GM20000 (cell line): ENCODE measurements around the gene AUP1.
A peak's percentile ranks its signal among the peaks of the same experiment; 100 is the strongest.

Experiments
- DNase-seq: peaks from one replicate; pipeline ENCODE4 v3.0.0; 2012; ENCODE audit warnings: low spot score
- TF ChIP-seq, protein P1 (sequence below): IDR thresholded peaks from 2 replicates; pipeline ENCODE4 v1.5.1; 2012; ENCODE audit warnings: mild to moderate bottlenecking, control low read depth; ENCODE audit errors: extremely low read depth, missing control alignments

Gene AUP1

DNA sequence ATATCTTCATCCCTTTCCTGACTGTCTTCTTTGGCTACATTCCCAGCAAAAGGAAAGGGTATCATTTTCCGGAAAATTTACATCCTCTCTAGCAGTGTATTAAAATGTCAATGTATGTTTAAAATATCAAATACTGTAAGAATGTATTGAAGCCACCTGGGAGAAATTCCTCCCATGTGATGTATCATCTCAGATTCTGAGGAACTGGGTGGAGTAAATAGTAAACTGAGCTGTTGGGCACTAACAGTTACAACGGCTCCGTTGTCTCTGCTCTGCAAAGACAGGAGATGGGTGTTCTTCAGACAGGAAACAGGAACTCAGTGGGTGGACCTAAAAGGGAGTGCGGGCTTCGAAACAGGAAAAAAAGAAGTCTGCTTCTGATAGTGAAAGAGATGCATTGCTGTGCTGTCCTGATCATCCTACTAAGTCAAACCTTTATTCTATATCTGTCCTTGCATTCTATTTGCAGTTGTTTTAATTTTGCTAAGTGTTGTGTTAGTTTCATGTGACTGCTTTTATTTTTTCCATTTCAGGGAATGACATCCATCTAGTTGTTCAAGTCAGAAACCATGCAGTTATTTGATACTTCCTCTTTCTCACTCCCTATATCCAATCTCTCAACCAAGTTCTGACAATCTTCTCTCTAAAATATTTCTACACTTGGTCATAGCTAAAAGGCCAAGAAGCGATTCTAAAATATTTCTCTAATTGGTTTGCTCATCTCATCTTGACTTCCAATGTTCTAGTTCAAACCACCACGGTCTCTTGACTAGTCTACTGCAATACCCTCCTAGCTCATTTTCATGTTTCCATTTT lies 44.4 kb upstream of the AUP1 start:
- peak; percentile 48 for DNase-seq

DNA sequence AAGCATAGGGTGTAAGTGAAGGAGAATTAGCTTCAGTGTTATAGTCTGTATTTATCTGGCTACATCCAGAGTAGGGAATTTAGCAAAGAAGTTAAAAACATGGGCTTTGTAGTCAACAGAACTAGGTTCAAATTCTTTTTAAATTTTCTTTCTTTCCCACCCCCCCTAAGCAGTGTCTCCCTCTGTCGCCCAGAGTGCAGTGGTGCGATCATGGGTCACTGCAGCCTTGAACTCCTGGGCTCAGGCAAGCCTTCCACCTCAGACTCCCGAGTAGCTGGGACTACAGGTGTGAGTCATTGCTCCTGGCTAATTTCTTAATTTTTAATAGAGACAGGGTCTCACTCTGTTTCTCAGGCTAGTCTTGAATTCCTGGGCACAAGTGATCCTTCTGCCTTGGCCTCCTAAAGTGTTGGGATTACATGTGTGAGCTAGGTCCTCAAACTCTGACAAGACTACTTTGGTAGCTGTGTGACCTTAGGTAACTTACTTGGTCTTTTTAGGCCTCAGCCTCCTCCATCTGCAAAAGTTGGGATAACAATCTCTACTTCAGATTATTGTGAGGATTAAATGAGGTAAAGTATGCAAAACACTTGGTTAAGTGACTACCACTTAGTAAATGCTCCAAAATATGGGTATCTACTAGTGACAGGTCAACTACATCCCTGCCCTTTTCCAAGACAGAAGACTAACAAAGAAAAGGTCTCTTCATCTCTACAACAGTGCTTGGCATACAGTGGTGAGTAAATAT lies 42.8 kb upstream of the AUP1 start:
- no peak for DNase-seq
- TF ChIP-seq, protein P1, sequence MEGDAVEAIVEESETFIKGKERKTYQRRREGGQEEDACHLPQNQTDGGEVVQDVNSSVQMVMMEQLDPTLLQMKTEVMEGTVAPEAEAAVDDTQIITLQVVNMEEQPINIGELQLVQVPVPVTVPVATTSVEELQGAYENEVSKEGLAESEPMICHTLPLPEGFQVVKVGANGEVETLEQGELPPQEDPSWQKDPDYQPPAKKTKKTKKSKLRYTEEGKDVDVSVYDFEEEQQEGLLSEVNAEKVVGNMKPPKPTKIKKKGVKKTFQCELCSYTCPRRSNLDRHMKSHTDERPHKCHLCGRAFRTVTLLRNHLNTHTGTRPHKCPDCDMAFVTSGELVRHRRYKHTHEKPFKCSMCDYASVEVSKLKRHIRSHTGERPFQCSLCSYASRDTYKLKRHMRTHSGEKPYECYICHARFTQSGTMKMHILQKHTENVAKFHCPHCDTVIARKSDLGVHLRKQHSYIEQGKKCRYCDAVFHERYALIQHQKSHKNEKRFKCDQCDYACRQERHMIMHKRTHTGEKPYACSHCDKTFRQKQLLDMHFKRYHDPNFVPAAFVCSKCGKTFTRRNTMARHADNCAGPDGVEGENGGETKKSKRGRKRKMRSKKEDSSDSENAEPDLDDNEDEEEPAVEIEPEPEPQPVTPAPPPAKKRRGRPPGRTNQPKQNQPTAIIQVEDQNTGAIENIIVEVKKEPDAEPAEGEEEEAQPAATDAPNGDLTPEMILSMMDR, result no peak

More for the DNA sequence above, 44.4 kb upstream of the AUP1 start:
- TF ChIP-seq, protein P1, result no peak

GRCh38 chr2:74571058-74571457 lies 41.6 kb upstream of the AUP1 start:
- peak; percentile 69 for DNase-seq
- TF ChIP-seq, protein P1, result no peak

- TF ChIP-seq, protein P1, result no peak
- no peak for DNase-seq
Measured at GRCh38 chr2:74569686-74570085, 40.2 kb upstream of the AUP1 start.

DNA sequence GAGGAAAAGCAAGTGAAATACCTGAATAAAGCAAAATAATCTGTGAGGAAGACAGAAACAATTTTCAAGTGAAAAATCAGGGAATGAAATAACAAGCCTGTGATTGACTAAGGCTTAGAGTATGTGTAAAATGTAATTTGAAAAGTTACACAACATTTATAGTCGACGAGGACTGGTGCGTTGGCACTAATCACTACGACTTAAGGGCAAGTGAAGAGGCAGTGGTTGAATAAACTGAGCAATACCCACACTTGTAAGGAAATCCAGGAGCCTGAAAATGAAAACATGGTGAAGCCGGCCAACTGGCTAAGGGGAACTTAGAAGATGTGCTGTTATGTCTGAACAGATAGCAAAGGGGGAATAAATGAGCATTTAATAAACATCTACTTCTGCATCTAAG lies 38.4 kb upstream of the AUP1 start:
- TF ChIP-seq, protein P1, result no peak
- no peak for DNase-seq

DNA sequence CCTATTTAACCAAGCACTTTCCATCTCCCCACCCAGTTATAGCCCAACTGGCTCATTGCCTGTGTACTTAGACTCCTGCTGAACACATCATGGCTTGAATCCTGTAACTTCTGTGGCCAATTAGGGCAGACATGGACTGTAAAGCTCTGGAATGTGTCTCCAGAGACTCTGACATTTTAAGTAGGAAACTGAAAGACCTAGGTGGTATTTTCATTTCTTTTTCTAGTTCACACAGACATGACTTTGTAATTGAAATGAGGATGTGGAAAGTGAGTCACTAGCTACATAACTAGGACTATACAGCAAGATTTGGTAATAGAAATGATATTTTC lies 37.2 kb upstream of the AUP1 start:
- TF ChIP-seq, protein P1, result no peak
- no peak for DNase-seq

GRCh38 chr2:74566076-74566753 lies 36.7 kb upstream of the AUP1 start:
- TF ChIP-seq, protein P1, result no peak
- DNase-seq, result no peak
